ENCODE data around the gene RANBP9. TPM values are rescaled to one million over a fixed set of nuclear protein-coding genes. Genes with fewer than 3 reads are reported as not detected.
A peak's percentile ranks its signal among the peaks of the same experiment; 100 is the strongest.

Gene RANBP9
- total and polyA plus RNA-seq, 2 of the 13 experiments (the other 11 are each of a cell fraction or from before 2014, with no cell fraction given): 26.6 to 30.6 TPM

- intact Hi-C loops (cut with micrococcal nuclease; ENCODE audit: unreplicated experiment) (loop anchor here (2.0 kb wide), 1 partner anchor 197 kb away; no protein-coding TSS in a partner anchor), in situ Hi-C loops (cut with HindIII; ENCODE audit: extremely low pct_ligation_motif_present, low pct_unique_long_range_greater_than_20kb) (no loop called here)
- no peaks in the 10 kb centered on the region for H3K9me3 ChIP-seq (ENCODE audit: low read length)
- H3K79me2 ChIP-seq (ENCODE audit: insufficient read depth, low read length): no peaks in the 10 kb centered on the region
- no peaks in the 10 kb centered on the region for H4K20me1 ChIP-seq (ENCODE audit: insufficient read depth, low read length)
- H3K27ac ChIP-seq (ENCODE audit: extremely low read length, insufficient read depth, low read length): peak overlapping the region; percentile 81
- peaks cover 44% of the 10 kb centered on the region for H3K4me1 ChIP-seq (ENCODE audit: insufficient read depth, low read length)
- peak overlapping the region; percentile 52 for H3K4me2 ChIP-seq (ENCODE audit: low read depth, low read length)
- H3K36me3 ChIP-seq (replicated peaks in 1 of 2; ENCODE audit: control insufficient read depth in 1 of 2, insufficient read depth in 2 of 2, low read length in 2 of 2): peaks cover 0 to 13% of the 10 kb centered on the region in 2 experiments; a peak in 3 of 5 replicates
- no peak overlapping the region for H3K4me3 ChIP-seq (replicated peaks in 1 of 3; ENCODE audit: insufficient read depth in 1 of 3, low read depth in 2 of 3, low read length in 3 of 3)
- TF ChIP-seq ZNF652 (CRISPR knock-in tag; IDR thresholded peaks at IDR 0.05; ENCODE audit: borderline replicate concordance, low read depth) (0 out of 2 replicates have a peak, but pooled peaks have one; percentile 16), TFAP4 (IDR thresholded peaks at IDR 0.05; ENCODE audit: borderline replicate concordance, low read depth) (peak; percentile 29; the same call in 1 of the 2 replicates), CREB1 (IDR thresholded peaks at IDR 0.05) (no peak), CREB1 (CRISPR knock-in tag; IDR thresholded peaks at IDR 0.05) (no peak), FOSL2 (CRISPR knock-in tag; IDR thresholded peaks at IDR 0.05) (peak; percentile 28; the same call in 1 of the 2 replicates), RBFOX2 (IDR thresholded peaks at IDR 0.05; ENCODE audit: low read depth, low read length) (peak; percentile 33; the same call in 1 of the 2 replicates), ZBTB8A (CRISPR knock-in tag; IDR thresholded peaks at IDR 0.05; ENCODE audit: borderline replicate concordance, low read depth) (no peak)
- H2AFZ ChIP-seq (ENCODE audit: low read length): no peak overlapping the region
- DNase-seq (ENCODE audit: low spot score) (peak; percentile 35), ATAC-seq (0 out of 3 replicates have a peak, but pooled peaks have one; percentile 3), FAIRE-seq (no peak)
- H3K9ac ChIP-seq (ENCODE audit: insufficient read depth, low read depth, low read length): peak overlapping the region; percentile 39
- H3K27me3 ChIP-seq (ENCODE audit: control insufficient read depth in 1 of 2, insufficient read depth in 2 of 2, low read length in 2 of 2): no peaks in the 10 kb centered on the region
- WGBS (ENCODE audit: low lambda C conversion rate): 53% methylated on average over 4 of the region's 4 CpGs
- ChIA-PET CTCF (ENCODE audit: low intra/inter-chr PET ratio, low total read pairs) (interaction anchor here (1.8 kb wide), 1 partner anchor 29 kb away, joined by 7 read pairs; the partner anchor contains the start of gene SIRT5), POLR2A (interaction anchor here (0.9 to 4.2 kb wide), 18 partner anchors 10 to 1592 kb away, joined by 3 to 175 read pairs (median 7); partner anchors contain the start of genes GFOD1, HIVEP1, MCUR1 and NOL7)
- TSS peak; percentile 73 for BruUV-seq (replicated peaks)
Observed at GRCh38 chr6:13604135-13604534, 107.5 kb downstream of the RANBP9 start.

DNA sequence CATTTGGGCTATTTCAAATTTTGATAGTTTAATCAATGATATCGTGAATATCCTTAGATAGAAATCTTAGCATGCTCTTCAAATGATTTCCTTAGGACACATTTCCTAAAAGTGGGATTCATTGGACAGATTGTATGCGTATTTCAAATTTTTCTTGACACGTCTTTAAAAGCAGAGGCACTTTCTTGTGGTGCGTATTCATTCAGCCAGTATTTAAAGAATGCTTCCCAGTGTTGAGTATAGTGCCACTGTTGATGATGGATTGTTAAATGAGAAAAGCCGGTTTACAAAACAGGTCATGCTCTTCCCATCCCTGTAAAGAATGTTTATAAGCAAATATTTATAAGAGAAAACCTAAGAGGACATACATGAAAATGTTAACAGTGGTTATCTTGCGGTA is 111.6 kb downstream of the RANBP9 start:
- intact Hi-C loops (cut with micrococcal nuclease; ENCODE audit: unreplicated experiment): no loop called here
- no peaks in the 10 kb centered on the region for H4K20me1 ChIP-seq (ENCODE audit: insufficient read depth, low read length)
- no peak overlapping the region for H3K9ac ChIP-seq (ENCODE audit: insufficient read depth, low read depth, low read length)
- no peaks in the 10 kb centered on the region for H3K79me2 ChIP-seq (ENCODE audit: insufficient read depth, low read length)
- CTCF ChIA-PET (ENCODE audit: low intra/inter-chr PET ratio, low total read pairs): no interaction called here
- POLR2A ChIA-PET: no interaction called here
- BruUV-seq (replicated peaks): no TSS peak
- H3K4me2 ChIP-seq (ENCODE audit: low read depth, low read length): no peak overlapping the region
- FAIRE-seq (no peak), ATAC-seq (no peak), DNase-seq (ENCODE audit: low spot score) (no peak)
- H3K4me3 ChIP-seq (replicated peaks in 1 of 3; ENCODE audit: insufficient read depth in 1 of 3, low read depth in 2 of 3, low read length in 3 of 3): no peak overlapping the region
- no peak overlapping the region for H2AFZ ChIP-seq (ENCODE audit: low read length)
- peaks cover 17% of the 10 kb centered on the region for H3K4me1 ChIP-seq (ENCODE audit: insufficient read depth, low read length)
- peaks cover 2 to 29% of the 10 kb centered on the region in 2 experiments for H3K36me3 ChIP-seq (replicated peaks in 1 of 2; ENCODE audit: control insufficient read depth in 1 of 2, insufficient read depth in 2 of 2, low read length in 2 of 2)
- in situ Hi-C loops (cut with HindIII; ENCODE audit: extremely low pct_ligation_motif_present, low pct_unique_long_range_greater_than_20kb): no loop called here
- no peak overlapping the region for H3K27ac ChIP-seq (ENCODE audit: extremely low read length, insufficient read depth, low read length)
- 98% methylated on average over 6 of the region's 6 CpGs for WGBS (ENCODE audit: low lambda C conversion rate)
- no peaks in the 10 kb centered on the region for H3K9me3 ChIP-seq (ENCODE audit: low read length)
- H3K27me3 ChIP-seq (ENCODE audit: control insufficient read depth in 1 of 2, insufficient read depth in 2 of 2, low read length in 2 of 2): no peaks in the 10 kb centered on the region
- no peak for TF ChIP-seq HMGA1 (CRISPR knock-in tag; conservative IDR thresholded peaks at IDR 0.05)
- no peak for TF ChIP-seq CENPT (CRISPR knock-in tag; IDR thresholded peaks at IDR 0.05; ENCODE audit: low read depth)
- TF ChIP-seq KMT2B (CRISPR knock-in tag; IDR thresholded peaks at IDR 0.05): no peak
- TF ChIP-seq NFE2L2 (IDR thresholded peaks at IDR 0.05; ENCODE audit: low read length): no peak
- no peak for TF ChIP-seq U2AF2 (IDR thresholded peaks at IDR 0.05; ENCODE audit: low read depth, low read length)
- no peak for TF ChIP-seq SALL2 (CRISPR knock-in tag; IDR thresholded peaks at IDR 0.05)
- TF ChIP-seq ARID5B (CRISPR knock-in tag; IDR thresholded peaks at IDR 0.05): no peak
- no peak for TF ChIP-seq MBD4 (IDR thresholded peaks at IDR 0.05; ENCODE audit: borderline replicate concordance, low read length)
- TF ChIP-seq TMF1 (CRISPR knock-in tag; IDR thresholded peaks at IDR 0.05; ENCODE audit: low read depth): no peak
